Gastroesophageal sphincter (tissue), 3 donors: ENCODE measurements around the gene SAC3D1.

Experiments used
- EP300 ChIP-seq: sonication (generic); formaldehyde crosslinking; IDR thresholded peaks from one replicate; pipeline ENCODE4 v1.6.1; 2017; ENCODE audit warnings: antibody characterized with exemption, mild to moderate bottlenecking
- POLR2A ChIP-seq, 2 donors: fragments of 450-650 bp; IDR thresholded peaks; one replicate each; pipeline ENCODE4 v1.6.1; 2017; ENCODE audit warnings: antibody characterized with exemption in 2 of 2, mild to moderate bottlenecking in 2 of 2, moderate library complexity in 1 of 2
- POLR2AphosphoS5 ChIP-seq: sonication (generic); formaldehyde crosslinking; IDR thresholded peaks from one replicate; pipeline ENCODE4 v1.6.1; 2017; ENCODE audit warnings: antibody characterized with exemption
- TF ChIP-seq, protein P1 (sequence below), 4 experiments: fragments of 200-600 bp in 2 of 4; fragments of 450-650 bp in 2 of 4; sonication (generic) in 1 of 4; IDR thresholded peaks; one replicate each; pipeline ENCODE4 v1.5.1; 2017 to 2019; ENCODE audit warnings: antibody characterized with exemption in 4 of 4, mild to moderate bottlenecking in 2 of 4, moderate library complexity in 2 of 4

DNA sequence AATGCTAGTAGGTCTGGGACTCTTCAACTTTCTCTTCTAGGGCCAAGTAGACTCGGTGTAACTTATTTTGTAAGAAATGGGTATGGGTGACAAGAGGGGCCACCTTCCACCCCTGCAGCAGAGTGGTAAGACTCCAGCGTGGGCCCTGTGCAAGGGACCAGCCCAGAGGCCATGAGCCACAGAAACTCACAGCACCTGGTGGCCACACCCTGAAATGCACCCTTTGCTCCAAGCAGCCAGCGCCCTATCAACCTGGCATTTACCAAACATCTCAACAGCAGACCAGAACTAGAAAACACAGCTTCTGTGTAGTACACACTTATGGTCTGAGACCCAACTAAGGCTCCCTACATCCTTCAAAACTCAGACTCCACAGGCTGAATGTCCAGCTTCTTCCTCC lies 37.1 kb downstream of the SAC3D1 start:
- TF ChIP-seq, protein P1, sequence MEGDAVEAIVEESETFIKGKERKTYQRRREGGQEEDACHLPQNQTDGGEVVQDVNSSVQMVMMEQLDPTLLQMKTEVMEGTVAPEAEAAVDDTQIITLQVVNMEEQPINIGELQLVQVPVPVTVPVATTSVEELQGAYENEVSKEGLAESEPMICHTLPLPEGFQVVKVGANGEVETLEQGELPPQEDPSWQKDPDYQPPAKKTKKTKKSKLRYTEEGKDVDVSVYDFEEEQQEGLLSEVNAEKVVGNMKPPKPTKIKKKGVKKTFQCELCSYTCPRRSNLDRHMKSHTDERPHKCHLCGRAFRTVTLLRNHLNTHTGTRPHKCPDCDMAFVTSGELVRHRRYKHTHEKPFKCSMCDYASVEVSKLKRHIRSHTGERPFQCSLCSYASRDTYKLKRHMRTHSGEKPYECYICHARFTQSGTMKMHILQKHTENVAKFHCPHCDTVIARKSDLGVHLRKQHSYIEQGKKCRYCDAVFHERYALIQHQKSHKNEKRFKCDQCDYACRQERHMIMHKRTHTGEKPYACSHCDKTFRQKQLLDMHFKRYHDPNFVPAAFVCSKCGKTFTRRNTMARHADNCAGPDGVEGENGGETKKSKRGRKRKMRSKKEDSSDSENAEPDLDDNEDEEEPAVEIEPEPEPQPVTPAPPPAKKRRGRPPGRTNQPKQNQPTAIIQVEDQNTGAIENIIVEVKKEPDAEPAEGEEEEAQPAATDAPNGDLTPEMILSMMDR (IDR thresholded peaks at IDR 0.05): peak in 3 of 4 experiments; percentile 33 to 56 (median 56)
- TF ChIP-seq POLR2AphosphoS5: no peak
- TF ChIP-seq POLR2A (IDR thresholded peaks at IDR 0.05): no peak
- no peak for TF ChIP-seq EP300
